BE2C (cell line): Measurements from ENCODE around the gene SACS.

Source experiments
- DNase-seq: peaks from one replicate; pipeline ENCODE4 v3.0.0-alpha.2; 2020
- H3K27me3 ChIP-seq: fragments of 250-450 bp; sonication (Bioruptor Pico); 2 replicates; pipeline ENCODE4 v1.5.1; 2020; ENCODE audit warnings: mild to moderate bottlenecking
- H3K36me3 ChIP-seq: fragments of 250-450 bp; sonication (Bioruptor Pico); 2 replicates; pipeline ENCODE4 v1.5.1; 2020; ENCODE audit warnings: mild to moderate bottlenecking
- H3K4me1 ChIP-seq: fragments of 250-450 bp; sonication (Bioruptor Pico); 2 replicates; pipeline ENCODE4 v1.5.1; 2020
- H3K4me3 ChIP-seq: 2 replicates; pipeline ENCODE4 v1.5.1; 2011; ENCODE audit warnings: low read depth, low read length
- H3K9me3 ChIP-seq: fragments of 250-450 bp; sonication (Bioruptor Pico); 2 replicates; pipeline ENCODE4 v1.5.1; 2020
- TF ChIP-seq, protein P1 (sequence below): IDR thresholded peaks from 2 replicates; pipeline ENCODE4 v1.5.1; 2012; ENCODE audit warnings: mild to moderate bottlenecking, low read depth, low read length

SACS gene

DNA sequence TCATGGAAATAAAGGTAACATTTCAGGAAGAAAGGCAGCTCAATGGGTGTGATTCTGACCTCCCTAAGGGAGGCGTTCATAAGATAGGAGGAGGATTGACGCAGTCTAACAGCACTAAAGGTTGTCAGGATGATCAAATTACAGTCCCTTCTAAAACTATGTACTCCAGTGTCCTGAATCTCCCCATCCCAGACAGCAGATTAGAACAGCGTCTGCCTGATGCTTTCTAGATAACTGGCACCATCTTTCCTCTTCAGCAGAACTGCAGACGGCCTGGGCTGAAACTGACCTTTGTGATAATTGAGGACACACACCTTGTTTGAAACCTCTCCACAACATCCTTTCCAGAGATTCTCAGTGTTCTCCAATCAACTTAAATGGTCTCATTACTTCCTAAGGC is 25.5 kb upstream of the SACS start:
- TF ChIP-seq, protein P1, sequence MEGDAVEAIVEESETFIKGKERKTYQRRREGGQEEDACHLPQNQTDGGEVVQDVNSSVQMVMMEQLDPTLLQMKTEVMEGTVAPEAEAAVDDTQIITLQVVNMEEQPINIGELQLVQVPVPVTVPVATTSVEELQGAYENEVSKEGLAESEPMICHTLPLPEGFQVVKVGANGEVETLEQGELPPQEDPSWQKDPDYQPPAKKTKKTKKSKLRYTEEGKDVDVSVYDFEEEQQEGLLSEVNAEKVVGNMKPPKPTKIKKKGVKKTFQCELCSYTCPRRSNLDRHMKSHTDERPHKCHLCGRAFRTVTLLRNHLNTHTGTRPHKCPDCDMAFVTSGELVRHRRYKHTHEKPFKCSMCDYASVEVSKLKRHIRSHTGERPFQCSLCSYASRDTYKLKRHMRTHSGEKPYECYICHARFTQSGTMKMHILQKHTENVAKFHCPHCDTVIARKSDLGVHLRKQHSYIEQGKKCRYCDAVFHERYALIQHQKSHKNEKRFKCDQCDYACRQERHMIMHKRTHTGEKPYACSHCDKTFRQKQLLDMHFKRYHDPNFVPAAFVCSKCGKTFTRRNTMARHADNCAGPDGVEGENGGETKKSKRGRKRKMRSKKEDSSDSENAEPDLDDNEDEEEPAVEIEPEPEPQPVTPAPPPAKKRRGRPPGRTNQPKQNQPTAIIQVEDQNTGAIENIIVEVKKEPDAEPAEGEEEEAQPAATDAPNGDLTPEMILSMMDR, result no peak
- no peak for DNase-seq

DNA sequence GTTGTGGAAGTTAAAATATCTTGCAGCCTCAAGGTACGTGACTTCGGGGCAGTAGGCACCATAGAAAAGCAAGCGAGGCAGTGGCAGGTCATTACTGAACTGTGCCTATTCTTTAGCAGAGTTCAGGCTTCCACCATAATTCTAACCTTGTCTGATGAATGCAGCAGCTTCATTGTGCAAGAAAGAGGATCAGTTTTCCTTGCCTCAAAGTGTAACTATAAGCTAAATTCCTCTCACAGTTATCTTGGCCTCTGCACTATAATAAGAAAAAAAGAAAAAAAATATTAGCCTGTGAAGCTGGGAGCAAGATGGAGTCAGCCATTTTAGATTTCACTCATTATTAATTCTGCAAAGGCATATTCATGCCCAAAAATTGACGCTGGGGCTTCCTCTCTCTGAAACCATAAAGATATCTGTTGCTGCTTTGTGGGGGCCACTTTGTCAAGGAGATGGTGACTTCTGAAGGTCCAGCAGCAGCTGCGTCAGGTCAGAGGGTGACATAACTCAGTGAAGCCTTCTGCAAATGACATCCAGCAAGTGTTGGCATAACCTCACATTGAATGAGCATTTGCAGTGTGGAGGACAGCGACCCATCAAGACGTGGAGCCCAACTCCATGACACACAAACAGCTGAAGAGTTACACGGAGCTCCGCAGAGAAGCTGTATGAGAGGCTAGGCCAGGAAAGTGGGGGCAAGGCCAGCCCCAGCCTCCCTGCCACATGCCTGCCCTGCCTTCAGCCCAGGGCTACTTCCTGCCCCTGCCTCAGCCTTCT is 23.1 kb upstream of the SACS start:
- Histone ChIP-seq H3K4me3 (no peak overlapping the region), H3K9me3 (no peaks in the 10 kb centered on the region), H3K4me1 (no peaks in the 10 kb centered on the region), H3K36me3 (no peaks in the 10 kb centered on the region), H3K27me3 (no peaks in the 10 kb centered on the region)
- DNase-seq, result no peak
- TF ChIP-seq, protein P1, result no peak

More for the DNA sequence above, 25.5 kb upstream of the SACS start:
- Histone ChIP-seq H3K4me1 (no peaks in the 10 kb centered on the region), H3K27me3 (no peaks in the 10 kb centered on the region), H3K36me3 (no peaks in the 10 kb centered on the region), H3K4me3 (no peak overlapping the region), H3K9me3 (no peaks in the 10 kb centered on the region)

DNA sequence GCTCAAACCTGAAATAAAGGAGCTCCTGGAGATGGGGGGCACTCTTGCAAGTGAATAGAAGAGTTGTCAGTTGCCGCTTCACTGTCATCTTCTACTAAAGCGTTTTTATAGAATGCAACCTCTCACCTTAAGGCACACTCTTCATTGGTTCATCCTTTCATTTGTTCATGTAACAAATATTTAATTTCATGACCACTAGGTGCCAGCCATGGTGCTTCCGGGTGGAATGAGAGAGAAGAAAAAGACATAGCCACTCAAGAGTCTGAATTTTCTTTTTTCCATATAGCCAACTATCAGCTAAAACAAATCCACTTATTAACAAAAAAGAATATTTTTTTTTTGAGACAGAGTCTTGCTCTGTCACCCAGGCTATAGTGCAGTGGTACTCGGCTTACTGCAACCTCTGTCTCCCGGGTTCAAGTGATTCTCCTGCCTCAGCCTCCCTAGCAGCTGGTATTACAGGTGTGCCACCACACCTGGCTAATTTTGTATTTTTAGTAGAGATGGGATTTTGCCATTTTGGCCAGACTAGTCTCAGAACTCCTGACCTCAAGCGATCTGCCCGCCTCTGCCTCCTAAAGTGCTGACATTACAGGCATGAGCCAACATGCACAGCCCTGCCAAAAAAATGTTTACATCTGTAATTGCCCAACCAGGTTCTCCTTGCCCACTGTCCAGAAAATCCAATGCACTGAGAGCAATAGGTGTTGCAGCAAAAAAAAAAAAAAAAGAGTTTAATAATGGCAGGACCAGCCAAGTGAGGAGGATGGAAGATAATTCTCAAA is 22.1 kb upstream of the SACS start:
- no peaks in the 10 kb centered on the region for H3K9me3 ChIP-seq
- no peaks in the 10 kb centered on the region for H3K36me3 ChIP-seq

DNA sequence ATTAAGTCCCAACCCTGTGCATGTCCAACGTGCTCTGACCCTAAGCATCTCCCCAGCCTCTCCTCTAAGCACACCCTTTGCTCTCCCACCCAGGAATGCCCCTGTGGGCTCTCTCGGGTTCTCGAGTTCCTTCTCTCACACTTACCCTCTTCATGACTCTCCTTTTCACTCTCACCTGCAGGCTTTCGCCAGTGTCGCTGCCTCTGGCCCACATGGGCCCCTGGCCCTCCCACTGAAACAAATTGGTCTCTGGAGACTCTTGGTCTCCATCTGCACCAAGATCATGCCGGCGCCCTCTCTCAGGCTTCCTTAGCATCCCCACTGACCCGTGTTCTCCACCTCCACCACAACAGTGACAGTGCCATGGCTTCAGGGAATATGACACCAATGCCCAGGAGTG is 19.6 kb upstream of the SACS start:
- TF ChIP-seq, protein P1, result no peak
- Histone ChIP-seq H3K27me3 (no peaks in the 10 kb centered on the region), H3K36me3 (no peaks in the 10 kb centered on the region), H3K9me3 (no peaks in the 10 kb centered on the region), H3K4me3 (no peak overlapping the region), H3K4me1 (no peaks in the 10 kb centered on the region)
- DNase-seq, result no peak

More for the DNA sequence above, 22.1 kb upstream of the SACS start:
- H3K27me3 ChIP-seq, result no peaks in the 10 kb centered on the region
- TF ChIP-seq, protein P1, result no peak
- H3K4me3 ChIP-seq, result no peak overlapping the region
- H3K4me1 ChIP-seq, result no peaks in the 10 kb centered on the region
- DNase-seq, result no peak

DNA sequence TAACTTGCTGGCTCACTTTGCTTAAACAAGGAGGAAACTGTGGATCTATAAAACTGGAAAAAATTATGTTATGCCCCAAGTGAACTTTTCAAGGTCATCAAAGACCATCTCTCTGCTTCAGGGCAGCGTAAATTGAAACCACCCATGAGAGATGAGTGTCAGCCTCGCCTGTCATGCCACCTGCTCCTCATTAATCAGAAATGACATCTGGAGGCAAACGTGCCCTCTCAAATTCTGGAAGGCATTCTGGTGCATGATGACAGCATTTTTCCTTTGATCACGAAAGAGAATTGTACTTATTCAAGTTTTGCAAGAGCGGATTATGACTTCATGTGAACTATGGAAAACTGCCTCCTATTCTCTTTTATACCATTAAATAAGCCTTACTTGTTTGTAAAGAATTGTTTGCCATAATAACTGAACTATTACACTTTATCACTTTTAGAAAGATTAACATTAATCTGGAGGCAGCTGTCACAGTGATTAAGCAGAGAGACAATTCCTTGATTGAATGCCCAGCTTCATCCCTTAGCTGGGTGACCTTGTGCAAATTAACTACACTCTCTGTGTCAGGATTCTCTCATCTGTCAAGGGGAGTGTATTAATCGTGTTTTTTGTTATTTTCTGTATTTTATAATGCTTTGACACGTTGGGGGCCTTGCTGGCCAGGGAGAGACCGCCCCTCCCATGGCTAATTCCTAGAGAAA is 17.0 kb upstream of the SACS start:
- Histone ChIP-seq H3K9me3 (no peaks in the 10 kb centered on the region), H3K36me3 (no peaks in the 10 kb centered on the region), H3K4me3 (no peak overlapping the region), H3K27me3 (no peaks in the 10 kb centered on the region), H3K4me1 (no peaks in the 10 kb centered on the region)
- peak; percentile 18 for DNase-seq
- TF ChIP-seq, protein P1, result no peak
